ENCODE results near the gene XPO6. TPM values are rescaled to one million over a fixed set of nuclear protein-coding genes. Genes with fewer than 3 reads are reported as not detected.

Gene XPO6
- total RNA-seq, 2 experiments from 2014 or later: 204 to 267 TPM

DNA sequence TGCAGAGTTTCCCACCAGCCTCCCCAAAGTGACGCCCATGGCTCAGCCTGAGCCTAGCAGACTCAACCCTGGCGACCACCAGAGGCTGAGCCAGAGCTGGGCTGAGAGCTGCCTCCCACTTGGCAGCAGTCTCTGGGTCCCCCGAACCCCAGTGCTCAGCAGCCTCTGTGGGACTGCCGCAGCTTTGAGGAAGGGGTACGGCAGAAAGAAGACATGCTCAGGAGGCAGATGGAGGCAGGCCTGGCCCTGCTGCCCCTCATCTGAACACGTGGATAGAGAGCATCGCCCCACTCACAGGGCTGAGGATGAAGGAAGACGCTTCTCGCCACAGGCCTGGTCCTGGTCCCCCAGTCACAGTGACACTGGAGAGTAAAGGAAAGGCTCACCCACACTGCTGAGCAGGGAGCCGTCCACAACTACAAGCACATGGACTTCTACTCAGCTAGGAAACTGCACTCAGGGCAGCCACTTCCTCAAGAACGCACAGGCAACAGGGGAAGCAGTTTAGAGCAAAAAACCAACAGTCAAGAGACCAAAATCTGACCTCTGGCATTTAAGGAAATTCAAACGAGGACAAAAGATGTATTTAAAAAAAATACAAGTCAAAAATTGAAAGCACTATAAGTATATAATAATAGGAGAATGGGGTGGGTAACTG is 103.0 kb downstream of the XPO6 start:
- peaks cover 62% of the 10 kb centered on the region for H3K36me3 Mint-ChIP-seq
- H3K4me3 Mint-ChIP-seq: no peak overlapping the region
- H3K9me3 Mint-ChIP-seq (ENCODE audit: low read depth): no peaks in the 10 kb centered on the region
- peaks cover 23% of the 10 kb centered on the region for H3K4me1 Mint-ChIP-seq
- DNase-seq (no peak), ATAC-seq (no peak)
- no peak overlapping the region for H3K27ac Mint-ChIP-seq
- no peaks in the 10 kb centered on the region for H3K27me3 Mint-ChIP-seq
- CTCF ChIA-PET: interaction anchor here (1.7 kb wide), 1 partner anchor 26 kb away, joined by 3 read pairs; no protein-coding TSS in a partner anchor

DNA sequence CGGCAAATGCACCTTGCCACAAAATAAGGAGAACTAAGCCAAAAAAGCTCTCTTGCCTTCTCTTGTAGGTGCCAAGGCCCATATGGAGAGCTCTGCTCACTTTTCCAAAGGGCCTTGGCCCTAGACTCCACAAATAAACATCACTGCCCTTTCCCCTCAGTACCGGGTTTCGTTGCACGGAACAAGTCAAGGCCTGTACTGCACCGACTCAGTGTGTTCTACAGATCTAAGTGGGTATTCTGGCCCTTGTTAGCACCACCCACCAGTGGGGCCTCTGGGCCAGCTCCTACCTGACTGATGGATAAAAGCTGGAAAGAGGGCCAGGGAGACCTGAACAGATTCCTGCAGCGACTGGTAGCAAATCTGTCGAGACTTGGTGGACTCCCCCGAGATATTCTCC is 104.5 kb downstream of the XPO6 start:
- DNase-seq: no peak
- no peak overlapping the region for H3K27ac Mint-ChIP-seq
- H3K27me3 Mint-ChIP-seq: no peaks in the 10 kb centered on the region
- CTCF ChIA-PET: interaction anchor here (0.5 kb wide), 1 partner anchor 111 kb away, joined by 3 read pairs; no protein-coding TSS in a partner anchor
- no peak for ATAC-seq
- no peak overlapping the region for H3K4me3 Mint-ChIP-seq
- no peaks in the 10 kb centered on the region for H3K9me3 Mint-ChIP-seq (ENCODE audit: low read depth)
- H3K36me3 Mint-ChIP-seq: peaks cover 64% of the 10 kb centered on the region
- H3K4me1 Mint-ChIP-seq: peaks cover 10% of the 10 kb centered on the region

DNA sequence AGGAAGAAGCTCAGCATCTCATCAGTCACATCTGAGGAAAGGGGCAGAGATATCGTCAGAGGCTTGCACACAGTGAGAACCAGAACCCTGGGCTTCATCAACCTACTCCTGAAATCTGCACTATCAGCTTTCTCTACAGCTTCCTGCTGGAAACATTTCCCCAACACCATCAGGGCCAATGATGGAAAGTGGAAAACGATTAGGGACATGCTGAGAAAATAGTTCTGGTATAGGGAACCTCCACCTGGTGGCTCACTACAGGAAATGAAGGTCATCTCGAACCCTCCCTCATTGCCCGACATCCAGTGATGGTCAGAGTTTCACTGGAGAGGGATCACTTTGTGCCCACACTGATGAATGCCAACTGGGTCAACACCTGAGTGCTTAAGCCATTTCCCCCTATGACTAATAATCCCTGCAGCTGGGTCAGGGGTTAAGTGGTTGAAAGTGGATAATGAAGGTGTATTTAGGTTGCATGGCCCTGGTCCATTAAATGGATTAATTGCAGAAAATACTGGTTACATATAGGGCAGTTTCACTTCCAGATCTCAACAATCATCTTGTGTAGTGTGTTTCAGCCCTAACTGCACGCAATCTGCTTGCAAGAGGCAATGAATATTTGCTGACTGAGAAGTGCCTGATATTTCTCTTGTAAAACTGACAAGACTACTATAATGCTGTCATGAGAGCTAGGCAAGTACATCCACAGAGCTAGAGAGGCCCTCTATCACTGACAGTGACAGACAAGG is 105.1 kb downstream of the XPO6 start:
- DNase-seq: no peak
- ATAC-seq: no peak
- CTCF ChIA-PET: interaction anchor here (0.5 kb wide), 1 partner anchor 111 kb away, joined by 3 read pairs; no protein-coding TSS in a partner anchor
- peak overlapping the region; percentile 29 for H3K27ac Mint-ChIP-seq
- no peak overlapping the region for H3K4me3 Mint-ChIP-seq
- no peaks in the 10 kb centered on the region for H3K9me3 Mint-ChIP-seq (ENCODE audit: low read depth)
- peaks cover 68% of the 10 kb centered on the region for H3K36me3 Mint-ChIP-seq
- peaks cover 10% of the 10 kb centered on the region for H3K4me1 Mint-ChIP-seq
- no peaks in the 10 kb centered on the region for H3K27me3 Mint-ChIP-seq

DNA sequence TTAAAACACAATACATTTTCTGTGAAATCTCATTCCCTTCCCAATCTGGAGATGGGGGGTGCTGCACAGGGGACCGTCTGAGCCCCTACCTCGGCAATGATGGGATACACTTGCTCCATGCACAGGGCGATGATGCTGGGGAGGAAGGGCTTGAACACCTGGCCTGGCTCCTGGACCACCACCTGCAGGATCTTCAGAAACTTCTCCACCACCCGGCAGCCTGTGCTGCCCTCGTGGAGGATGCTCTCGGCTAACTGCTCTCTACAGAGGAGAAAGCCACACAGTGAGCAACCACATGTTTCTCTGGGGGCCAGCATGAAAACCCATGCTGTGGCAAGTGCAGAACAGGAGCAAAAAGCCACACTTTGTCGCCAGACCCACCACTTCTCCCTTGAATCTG is 105.8 kb downstream of the XPO6 start:
- Mint-ChIP-seq H3K27me3 (no peaks in the 10 kb centered on the region), H3K4me3 (no peak overlapping the region), H3K27ac (no peak overlapping the region), H3K9me3 (ENCODE audit: low read depth) (no peaks in the 10 kb centered on the region), H3K36me3 (peaks cover 67% of the 10 kb centered on the region), H3K4me1 (peaks cover 10% of the 10 kb centered on the region)
- DNase-seq: no peak
- ATAC-seq: no peak
- CTCF ChIA-PET: no interaction called here

DNA sequence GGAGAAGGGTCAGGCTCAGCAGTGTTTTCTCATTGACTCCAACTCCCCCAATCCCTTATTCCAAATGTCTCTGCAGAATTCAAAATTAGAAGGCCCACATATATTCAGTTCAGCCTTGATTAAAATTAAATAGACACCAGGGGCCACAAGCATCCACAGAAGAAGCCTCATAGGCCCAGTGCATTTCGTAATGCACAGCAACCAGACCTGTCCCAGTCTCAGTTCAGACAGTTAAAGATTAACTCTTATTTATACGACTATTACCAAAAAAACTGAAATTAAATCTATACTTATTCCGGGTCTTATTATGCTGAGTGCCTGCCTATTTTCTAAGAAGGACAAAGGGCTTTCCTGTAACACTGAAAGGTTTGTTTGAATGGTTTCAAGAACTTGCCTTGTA is 106.5 kb downstream of the XPO6 start:
- CTCF ChIA-PET: no interaction called here
- DNase-seq: no peak
- H3K36me3 Mint-ChIP-seq: peaks cover 66% of the 10 kb centered on the region
- no peak for ATAC-seq
- H3K27ac Mint-ChIP-seq: no peak overlapping the region
- no peaks in the 10 kb centered on the region for H3K9me3 Mint-ChIP-seq (ENCODE audit: low read depth)
- H3K27me3 Mint-ChIP-seq: no peaks in the 10 kb centered on the region
- H3K4me3 Mint-ChIP-seq: no peak overlapping the region
- H3K4me1 Mint-ChIP-seq: peaks cover 5% of the 10 kb centered on the region

DNA sequence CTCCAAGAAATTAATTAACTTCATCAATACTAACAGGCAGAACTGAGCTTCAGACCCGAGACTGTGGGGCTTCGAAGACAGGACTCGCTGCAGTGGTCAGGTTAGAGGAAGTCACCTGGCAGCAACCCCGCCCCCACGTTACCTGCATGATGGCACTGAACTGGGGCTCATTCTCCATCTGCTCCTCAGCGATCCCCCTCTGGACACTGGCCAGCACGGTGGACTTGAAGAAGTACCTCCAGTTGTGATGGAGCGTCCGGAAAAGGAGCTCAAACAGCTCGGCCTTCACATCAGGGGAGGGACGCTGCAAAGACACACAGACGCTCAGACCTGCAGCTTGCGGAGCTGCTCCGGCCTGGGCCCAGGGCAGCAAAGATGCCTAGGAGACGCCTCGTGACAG is 107.4 kb downstream of the XPO6 start:
- H3K4me3 Mint-ChIP-seq: no peak overlapping the region
- no peak for DNase-seq
- CTCF ChIA-PET: no interaction called here
- H3K27ac Mint-ChIP-seq: no peak overlapping the region
- H3K4me1 Mint-ChIP-seq: peaks cover 2% of the 10 kb centered on the region
- no peaks in the 10 kb centered on the region for H3K9me3 Mint-ChIP-seq (ENCODE audit: low read depth)
- H3K27me3 Mint-ChIP-seq: no peaks in the 10 kb centered on the region
- H3K36me3 Mint-ChIP-seq: peaks cover 69% of the 10 kb centered on the region
- ATAC-seq: no peak

DNA sequence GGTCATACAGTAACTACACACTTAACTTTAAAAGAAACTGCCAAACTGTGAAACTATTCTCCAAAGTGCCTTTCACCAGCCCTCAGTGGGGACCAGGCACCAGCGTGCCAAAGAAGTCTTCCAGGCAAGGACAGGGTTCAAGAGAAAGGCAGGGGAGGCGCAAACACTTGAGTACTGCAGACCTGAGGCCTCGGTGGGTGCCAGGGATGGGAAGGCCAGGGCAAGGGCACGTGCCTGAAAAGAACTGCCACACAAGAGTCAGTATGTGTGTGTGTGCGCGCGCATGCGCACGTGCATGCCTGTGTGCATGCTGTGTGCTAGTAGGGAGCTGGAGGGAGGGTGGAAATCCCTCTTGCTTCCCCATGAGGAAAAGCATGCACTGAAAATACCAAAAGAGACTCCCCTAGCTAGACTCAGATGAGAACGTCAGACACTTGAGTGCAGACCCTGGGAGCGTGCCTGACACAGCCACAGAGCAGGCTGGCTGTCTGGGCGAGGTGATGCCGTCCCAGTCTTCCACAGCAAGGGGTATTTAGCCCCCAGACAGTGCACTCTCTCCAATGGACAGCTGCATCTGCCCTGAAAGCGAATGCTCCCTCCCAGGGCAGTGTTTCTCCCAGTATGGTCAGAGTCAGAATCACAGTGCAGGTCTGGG is 108.1 kb downstream of the XPO6 start:
- H3K9me3 Mint-ChIP-seq (ENCODE audit: low read depth): no peaks in the 10 kb centered on the region
- H3K27ac Mint-ChIP-seq: no peak overlapping the region
- CTCF ChIA-PET: no interaction called here
- H3K27me3 Mint-ChIP-seq: no peaks in the 10 kb centered on the region
- no peaks in the 10 kb centered on the region for H3K4me1 Mint-ChIP-seq
- H3K36me3 Mint-ChIP-seq: peaks cover 72% of the 10 kb centered on the region
- H3K4me3 Mint-ChIP-seq: no peak overlapping the region
- ATAC-seq (no peak), DNase-seq (no peak)

DNA sequence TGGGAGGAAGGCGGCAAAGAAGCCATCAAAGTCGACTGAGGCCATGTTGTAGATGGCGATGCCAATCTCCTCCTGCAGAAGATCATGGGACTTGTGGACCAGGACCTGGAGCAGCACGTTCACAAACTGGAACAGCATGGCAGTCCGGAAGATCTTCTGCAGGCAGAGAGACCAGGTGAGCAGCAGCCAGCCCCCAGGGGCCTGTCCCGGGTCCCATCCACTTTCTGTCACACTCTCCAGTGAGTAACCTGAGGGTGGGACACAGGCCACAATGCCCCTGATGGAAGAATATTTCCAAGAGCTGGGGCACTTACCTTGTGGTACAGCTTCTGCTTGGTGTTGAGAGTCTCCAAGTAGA is 110.3 kb downstream of the XPO6 start:
- no peaks in the 10 kb centered on the region for H3K4me1 Mint-ChIP-seq
- ATAC-seq (no peak), DNase-seq (no peak)
- no peak overlapping the region for H3K27ac Mint-ChIP-seq
- H3K36me3 Mint-ChIP-seq: peaks cover 65% of the 10 kb centered on the region
- CTCF ChIA-PET: no interaction called here
- no peak overlapping the region for H3K4me3 Mint-ChIP-seq
- H3K9me3 Mint-ChIP-seq (ENCODE audit: low read depth): no peaks in the 10 kb centered on the region
- H3K27me3 Mint-ChIP-seq: no peaks in the 10 kb centered on the region

DNA sequence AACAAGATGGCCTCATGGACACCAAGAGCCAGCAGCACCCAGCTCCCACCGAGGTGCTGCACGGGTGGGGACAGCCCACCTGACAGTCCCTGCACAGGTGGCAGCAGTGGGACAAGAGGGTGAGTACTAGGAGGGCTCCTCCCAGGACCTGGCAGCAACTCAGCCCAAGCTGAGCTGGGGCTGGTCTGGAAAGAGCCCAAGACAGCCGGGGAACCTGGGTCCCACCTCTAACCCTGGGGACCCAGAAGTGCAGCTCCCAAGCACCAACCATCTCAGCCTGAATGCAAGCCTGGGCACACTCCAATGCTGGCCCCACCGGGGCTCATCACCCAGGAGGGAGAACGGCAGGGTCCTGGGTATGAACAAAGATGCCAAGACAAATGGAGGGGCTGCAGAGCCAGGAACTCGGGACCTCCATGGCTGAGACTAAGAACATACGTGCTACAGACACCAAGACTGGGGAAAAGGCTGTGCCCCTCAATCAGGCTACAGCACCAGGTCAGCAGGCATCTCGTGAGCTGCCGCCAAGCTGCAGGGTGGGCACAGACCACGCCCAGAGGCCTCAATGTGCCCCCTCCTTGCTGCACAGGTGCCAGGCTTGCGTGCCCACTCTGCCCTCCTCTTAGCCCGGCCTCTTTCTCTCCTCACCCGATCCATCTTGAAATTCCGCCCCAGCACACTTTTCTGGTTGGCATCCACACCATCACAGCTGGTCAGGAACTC is 110.8 kb downstream of the XPO6 start:
- CTCF ChIA-PET: interaction anchor here (0.6 kb wide), 1 partner anchor 30 kb away, joined by 3 read pairs; no protein-coding TSS in a partner anchor

DNA sequence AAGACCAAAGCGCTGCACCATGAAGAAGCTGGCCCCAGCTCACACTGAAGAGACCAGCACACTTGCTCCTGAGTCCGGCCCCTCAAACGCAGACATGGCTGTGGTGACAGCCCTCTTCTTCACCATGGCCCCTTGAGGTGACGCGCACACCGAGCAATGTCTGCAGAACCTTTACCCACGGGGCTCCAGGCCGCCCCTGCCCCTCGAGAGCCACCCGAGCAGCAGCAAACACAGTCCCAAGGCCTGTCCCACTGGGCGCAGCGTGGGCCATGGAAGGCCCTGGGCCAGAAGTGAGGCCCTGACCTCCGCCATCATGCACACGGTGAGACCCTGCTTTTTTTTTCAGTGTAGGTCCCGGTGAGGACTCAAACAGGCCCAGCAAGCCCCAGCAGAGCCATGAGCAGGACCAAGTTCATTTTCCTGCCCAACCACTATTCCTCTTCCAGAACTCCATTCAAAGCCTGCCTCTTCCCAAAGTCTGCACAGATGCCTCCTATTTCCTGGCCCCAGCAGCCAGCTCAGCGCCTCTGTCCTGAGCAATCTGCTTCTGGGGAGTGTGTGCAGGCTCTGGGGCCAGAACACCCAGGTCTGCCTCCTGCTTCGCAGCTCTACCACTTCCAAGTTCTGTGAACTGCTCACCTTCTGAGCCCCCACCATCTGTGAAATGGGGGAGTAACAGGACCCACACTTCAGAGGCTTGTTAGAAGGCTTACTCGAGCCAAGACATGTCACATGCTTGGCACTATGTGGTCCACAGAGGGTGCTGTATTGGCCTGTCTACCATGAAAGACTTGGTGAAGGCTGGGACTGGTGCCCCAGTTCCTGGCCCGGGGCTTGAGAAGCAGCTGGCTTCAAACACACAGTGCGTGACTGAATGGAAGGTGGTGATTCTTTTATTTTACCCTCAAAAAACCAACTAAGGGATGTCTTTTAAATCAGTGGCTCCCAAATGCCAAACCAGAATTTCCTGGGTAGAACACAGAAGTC is 112.5 kb downstream of the XPO6 start:
- ATAC-seq (no peak), DNase-seq (no peak)
- Mint-ChIP-seq H3K4me3 (no peak overlapping the region), H3K27me3 (no peaks in the 10 kb centered on the region), H3K27ac (no peak overlapping the region), H3K4me1 (no peaks in the 10 kb centered on the region), H3K36me3 (peaks cover 48% of the 10 kb centered on the region), H3K9me3 (ENCODE audit: low read depth) (no peaks in the 10 kb centered on the region)
- CTCF ChIA-PET: no interaction called here

More for the DNA sequence above, 110.8 kb downstream of the XPO6 start:
- Mint-ChIP-seq H3K27ac (no peak overlapping the region), H3K36me3 (peaks cover 63% of the 10 kb centered on the region), H3K27me3 (no peaks in the 10 kb centered on the region), H3K9me3 (ENCODE audit: low read depth) (no peaks in the 10 kb centered on the region), H3K4me3 (no peak overlapping the region), H3K4me1 (no peaks in the 10 kb centered on the region)
- no peak for ATAC-seq
- no peak for DNase-seq

DNA sequence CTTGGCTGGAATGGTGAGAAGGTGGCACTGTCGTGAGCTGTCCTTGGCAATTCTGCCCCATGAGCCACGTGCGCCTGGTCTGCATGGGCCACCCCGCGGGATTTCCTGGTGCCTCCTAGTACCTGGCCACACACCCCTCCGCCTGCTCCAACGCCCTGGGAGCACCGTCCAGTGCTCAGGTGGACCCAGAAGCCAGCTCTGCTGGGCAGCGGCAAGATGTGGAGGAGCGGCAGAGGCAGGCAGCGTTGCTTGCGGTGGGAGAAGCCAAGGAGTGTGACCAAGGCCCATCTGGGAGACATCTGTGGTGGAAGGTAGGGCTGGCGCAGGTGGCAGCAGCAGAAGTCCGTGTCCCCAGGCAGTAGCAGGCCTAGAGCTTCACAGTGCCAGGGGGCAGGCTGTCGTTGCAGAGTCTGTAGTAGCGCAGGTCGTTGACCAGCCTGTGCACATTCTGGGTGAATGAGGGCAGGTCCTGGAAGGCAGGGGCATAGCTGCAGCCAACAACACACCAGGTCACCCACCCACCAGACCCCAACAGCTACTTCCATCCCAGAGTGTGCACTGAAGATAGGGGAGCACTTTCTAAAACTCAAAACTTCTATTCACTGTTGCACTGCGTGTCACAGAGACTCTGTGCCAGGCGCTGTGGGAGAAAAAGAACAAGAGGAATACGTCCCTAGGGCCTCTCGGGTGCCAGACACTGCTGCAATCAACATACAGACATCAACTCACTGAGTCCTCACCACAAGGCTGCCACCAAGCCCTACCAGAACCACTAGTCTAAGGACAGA is 113.4 kb downstream of the XPO6 start:
- ATAC-seq (no peak), DNase-seq (no peak)
- H3K36me3 Mint-ChIP-seq: peaks cover 41% of the 10 kb centered on the region
- H3K27ac Mint-ChIP-seq: no peak overlapping the region
- H3K9me3 Mint-ChIP-seq (ENCODE audit: low read depth): no peaks in the 10 kb centered on the region
- H3K27me3 Mint-ChIP-seq: no peaks in the 10 kb centered on the region
- no peak overlapping the region for H3K4me3 Mint-ChIP-seq
- no peaks in the 10 kb centered on the region for H3K4me1 Mint-ChIP-seq
- CTCF ChIA-PET: interaction anchor here (1.0 kb wide), 1 partner anchor 120 kb away, joined by 3 read pairs; no protein-coding TSS in a partner anchor

All from activated CD8-positive, alpha-beta memory T cell treated with anti-CD3 and anti-CD28 coated beads, Interleukin-2, amount 10 ng/mL, durations not matched to agents 7 days and 5 days (primary cell).